Liver (tissue), 3 donors: ENCODE results near the gene RNF168.

Experiments
- EGR1 ChIP-seq, 2 donors: IDR thresholded peaks; 2 replicates each; pipeline ENCODE4 v1.6.1; 2016 to 2018; ENCODE audit warnings: antibody characterized with exemption in 2 of 2, low read depth in 2 of 2
- YY1 ChIP-seq: IDR thresholded peaks from 2 replicates; pipeline ENCODE4 v1.6.1; 2016; ENCODE audit warnings: antibody characterized with exemption, mild to moderate bottlenecking
- TF ChIP-seq, protein P1 (sequence below): fragments of 150-350 bp; IDR thresholded peaks from 2 replicates; pipeline ENCODE4 v1.5.1; 2017; ENCODE audit warnings: improper control_type of control experiment, low read depth, low read length; ENCODE audit not compliant: missing input control
- donor health status: healthy.
- donor health status: healthy.

DNA sequence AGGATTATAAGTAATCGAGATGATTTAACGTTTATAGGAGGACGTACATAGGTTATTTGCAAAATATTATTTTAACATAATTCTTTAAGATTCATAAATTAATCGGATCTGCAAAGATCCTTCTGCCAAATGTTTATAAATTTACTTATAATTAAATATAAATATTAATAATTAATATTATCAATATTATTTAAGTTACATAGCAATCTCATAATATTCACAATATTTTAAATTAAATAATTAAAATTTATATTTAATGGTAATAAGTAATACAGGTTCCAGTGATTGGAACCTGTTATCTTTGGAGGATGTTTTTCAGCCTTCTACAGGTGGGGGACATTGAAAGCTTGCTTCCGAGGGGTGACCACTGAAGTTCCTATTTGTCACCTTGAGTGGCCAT, 48.7 kb upstream of the RNF168 start:
- TF ChIP-seq, protein P1, sequence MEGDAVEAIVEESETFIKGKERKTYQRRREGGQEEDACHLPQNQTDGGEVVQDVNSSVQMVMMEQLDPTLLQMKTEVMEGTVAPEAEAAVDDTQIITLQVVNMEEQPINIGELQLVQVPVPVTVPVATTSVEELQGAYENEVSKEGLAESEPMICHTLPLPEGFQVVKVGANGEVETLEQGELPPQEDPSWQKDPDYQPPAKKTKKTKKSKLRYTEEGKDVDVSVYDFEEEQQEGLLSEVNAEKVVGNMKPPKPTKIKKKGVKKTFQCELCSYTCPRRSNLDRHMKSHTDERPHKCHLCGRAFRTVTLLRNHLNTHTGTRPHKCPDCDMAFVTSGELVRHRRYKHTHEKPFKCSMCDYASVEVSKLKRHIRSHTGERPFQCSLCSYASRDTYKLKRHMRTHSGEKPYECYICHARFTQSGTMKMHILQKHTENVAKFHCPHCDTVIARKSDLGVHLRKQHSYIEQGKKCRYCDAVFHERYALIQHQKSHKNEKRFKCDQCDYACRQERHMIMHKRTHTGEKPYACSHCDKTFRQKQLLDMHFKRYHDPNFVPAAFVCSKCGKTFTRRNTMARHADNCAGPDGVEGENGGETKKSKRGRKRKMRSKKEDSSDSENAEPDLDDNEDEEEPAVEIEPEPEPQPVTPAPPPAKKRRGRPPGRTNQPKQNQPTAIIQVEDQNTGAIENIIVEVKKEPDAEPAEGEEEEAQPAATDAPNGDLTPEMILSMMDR = no peak
- TF ChIP-seq EGR1 (IDR thresholded peaks at IDR 0.05; ENCODE audit: low read depth in 2 of 2) = no peak
- no peak for TF ChIP-seq YY1
